Left ventricle myocardium superior (tissue), 1 donor: ENCODE data around the gene DHX36. TPM values are rescaled to one million over a fixed set of nuclear protein-coding genes. Genes with fewer than 3 reads are reported as not detected.

Source experiments
- ATAC-seq: fragments of 200-7000 bp; cut with Tn5 transposase; one replicate; pipeline ENCODE4 v1.9.1; 2020; ENCODE audit warnings: mild to moderate bottlenecking, moderate library complexity
- DNase-seq: peaks from one replicate; pipeline ENCODE4 v3.0.0-alpha.2; 2020
- intact Hi-C: fragments of 100-400 bp; cut with micrococcal nuclease; formaldehyde crosslinking; loops from one replicate; pipeline ENCODE4 v1.11.0; 2022
- long read RNA-seq: library from polyadenylated mRNA; unstranded; transcript quantifications from one replicate; pipeline ENCODE4 v2.0.0, GENCODE V29; 2021
- total RNA-seq: library from RNA; stranded (reverse); fragmentation: NEBNext Ultra II Directional; extraction: Animal tissue kit (Norgen Biotek cat#: 25700); gene quantifications from one replicate; pipeline ENCODE4 v1.2.1, GENCODE V29; 2021
- donor health status: DM: no; HTN: yes; CAD: no; lungs with severe emphysema.

Gene DHX36
- total RNA-seq, result 31.0 TPM
- long read RNA-seq, full-length matches to known transcripts, result 9 of 20 reads
- long read RNA-seq, partial matches to known transcripts, result 9 of 20 reads
- long read RNA-seq, other reads (novel, unspliced or antisense), result 2 of 20 reads

GRCh38 chr3:154323891-154324738 lies at the start of gene DHX36:
DHX36 (minus strand) TSS chr3:154324487; CDS start chr3:154324416, 71 bp downstream.
- ATAC-seq, result peak; percentile 99
- DNase-seq, result peak; percentile 92
- intact Hi-C loops, result no loop called here

DNA sequence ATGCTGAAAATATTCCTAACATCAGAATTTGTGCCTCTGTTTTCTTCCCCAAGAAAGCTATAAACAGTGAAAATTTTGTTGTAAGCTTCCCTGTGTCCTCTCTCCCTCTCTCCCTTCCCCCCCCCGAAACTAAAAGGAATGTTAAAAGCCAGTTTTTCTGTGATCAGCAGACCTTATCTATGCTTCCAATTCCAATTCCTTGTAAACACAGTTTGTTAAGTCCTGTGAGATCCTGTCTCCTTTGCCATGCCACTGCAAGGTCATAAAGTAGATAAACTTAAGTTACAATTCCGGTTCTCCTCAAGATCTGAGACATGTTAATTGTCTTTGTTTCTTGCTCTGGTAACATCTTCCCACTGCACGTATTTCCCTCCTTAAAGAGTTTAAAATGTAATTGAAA lies 42.9 kb upstream of the DHX36 start:
- intact Hi-C loops, result no loop called here
- no peak for DNase-seq
- no peak for ATAC-seq

DNA sequence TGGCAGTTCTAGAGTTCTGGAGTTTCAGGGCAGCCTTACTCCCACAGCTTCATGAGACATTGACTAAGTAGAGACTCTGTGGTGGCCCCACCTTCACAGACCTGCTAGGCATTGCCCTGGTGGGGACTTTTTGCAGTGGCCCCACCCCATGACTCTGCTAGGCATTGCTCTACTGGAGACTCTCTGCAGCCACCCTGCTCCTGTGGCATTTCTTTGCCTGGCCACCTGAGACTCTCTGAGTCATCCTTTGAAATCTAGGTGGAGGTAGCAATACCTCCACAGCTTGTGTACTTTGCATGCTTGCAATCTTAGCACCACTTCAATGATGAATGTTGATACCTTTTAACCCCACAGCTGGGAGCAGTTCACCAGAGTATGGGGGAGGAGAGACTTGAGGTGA lies 40.6 kb upstream of the DHX36 start:
- ATAC-seq, result no peak
- no peak for DNase-seq
- intact Hi-C loops, result no loop called here

- no peak for DNase-seq
- no peak for ATAC-seq
- intact Hi-C loops, result no loop called here
Observed at GRCh38 chr3:154361099-154361498, 36.8 kb upstream of the DHX36 start.

DNA sequence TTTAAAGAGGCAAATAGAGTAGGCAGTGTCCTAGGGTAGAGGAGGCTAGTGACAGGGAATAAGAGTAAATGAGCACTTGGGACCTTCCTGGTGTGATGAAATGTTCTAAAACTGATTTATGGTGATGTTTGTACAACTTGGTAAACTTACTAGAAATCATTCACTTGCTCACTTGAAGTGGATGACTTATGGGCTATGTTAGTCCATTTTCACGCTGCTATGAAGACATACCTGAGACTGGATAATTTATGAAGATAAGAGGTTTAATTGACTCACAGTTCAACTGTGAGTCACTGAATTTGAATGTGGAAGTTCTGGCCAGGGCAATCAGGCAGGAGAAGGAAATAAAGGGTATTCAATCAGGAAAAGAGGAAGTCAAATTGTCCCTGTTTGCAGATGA lies 31.7 kb upstream of the DHX36 start:
- intact Hi-C loops, result no loop called here
- ATAC-seq (no peak), DNase-seq (no peak)

DNA sequence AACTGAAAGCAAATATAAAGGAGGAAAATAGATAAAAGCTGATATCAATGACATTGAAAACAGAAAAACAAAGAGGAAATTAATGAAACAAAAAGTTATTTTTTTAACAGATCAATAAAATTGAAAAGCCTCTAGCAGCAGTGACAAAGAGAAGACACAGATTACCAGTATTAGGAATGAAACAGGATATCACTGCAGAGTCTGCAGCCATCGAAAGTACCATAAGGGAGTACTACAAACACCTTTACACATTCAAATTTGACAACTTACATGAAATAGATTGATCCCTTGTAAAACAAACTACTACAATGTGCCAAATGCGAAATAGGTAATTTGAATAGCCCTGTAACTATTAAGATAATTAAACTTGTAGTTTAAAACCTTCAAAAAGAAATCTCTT lies 24.9 kb upstream of the DHX36 start:
- intact Hi-C loops, result no loop called here
- no peak for DNase-seq
- ATAC-seq, result no peak

- ATAC-seq, result no peak
- intact Hi-C loops, result no loop called here
Observed at GRCh38 chr3:154345422-154346122, 21.3 kb upstream of the DHX36 start.

GRCh38 chr3:154338570-154338969 lies 14.3 kb upstream of the DHX36 start:
- intact Hi-C loops, result no loop called here

More at GRCh38 chr3:154345422-154346122, 21.3 kb upstream of the DHX36 start:
- no peak for DNase-seq

GRCh38 chr3:154338008-154338407 lies 13.7 kb upstream of the DHX36 start:
- no peak for ATAC-seq
- no peak for DNase-seq
- intact Hi-C loops, result no loop called here

More at GRCh38 chr3:154338570-154338969, 14.3 kb upstream of the DHX36 start:
- DNase-seq, result no peak
- ATAC-seq, result no peak

- DNase-seq (no peak), ATAC-seq (no peak)
- intact Hi-C loops, result loop anchor here (5.0 kb wide), 1 partner anchor 987 kb away; no protein-coding TSS in a partner anchor
Observed at GRCh38 chr3:154334973-154335420, 10.7 kb upstream of the DHX36 start.

- intact Hi-C loops, result no loop called here
- ATAC-seq (no peak), DNase-seq (no peak)
Observed at GRCh38 chr3:154327871-154328270, 3.6 kb upstream of the DHX36 start.

- intact Hi-C loops, result no loop called here
- ATAC-seq (no peak), DNase-seq (no peak)
Observed at GRCh38 chr3:154324919-154325318, 632 bp upstream of the DHX36 start.

DNA sequence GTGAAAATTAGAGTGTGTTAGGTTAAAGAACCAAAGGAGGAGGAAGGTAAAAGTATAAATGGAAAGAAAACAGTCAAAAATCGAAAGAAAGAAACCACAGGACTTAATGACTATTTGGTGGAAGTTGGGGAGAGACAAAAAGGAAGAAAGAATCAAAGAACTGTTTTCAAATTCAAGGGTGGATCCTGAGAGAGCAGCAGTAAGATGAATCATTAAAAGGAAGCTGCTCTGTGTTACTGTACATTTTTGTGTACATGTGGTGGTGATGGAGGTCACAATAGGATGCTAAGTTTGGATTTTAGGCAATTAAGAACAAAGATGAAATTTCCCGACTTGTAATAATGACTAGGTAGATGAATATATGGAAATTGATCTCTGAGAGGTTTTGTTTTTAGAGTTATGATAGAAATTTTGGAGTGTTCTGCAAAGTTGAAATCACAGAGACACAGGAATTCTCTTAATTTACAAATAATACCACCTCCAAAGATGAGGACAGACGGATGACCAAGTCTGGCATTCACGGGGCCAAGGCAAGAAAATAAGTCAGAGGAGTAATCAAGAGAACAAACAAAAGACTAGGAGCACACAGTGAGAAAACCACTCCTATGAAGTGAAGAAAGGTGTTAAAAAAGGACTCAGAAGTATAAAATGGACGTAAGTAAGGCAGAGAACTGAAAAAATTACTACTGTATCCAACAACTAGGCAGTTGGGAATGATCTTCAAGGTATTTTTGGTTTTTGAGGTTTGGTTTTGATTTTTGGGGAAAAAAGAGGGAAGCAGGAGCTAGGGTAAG lies 7.1 kb downstream of the DHX36 start:
- ATAC-seq, result no peak
- intact Hi-C loops, result no loop called here
- DNase-seq, result no peak

DNA sequence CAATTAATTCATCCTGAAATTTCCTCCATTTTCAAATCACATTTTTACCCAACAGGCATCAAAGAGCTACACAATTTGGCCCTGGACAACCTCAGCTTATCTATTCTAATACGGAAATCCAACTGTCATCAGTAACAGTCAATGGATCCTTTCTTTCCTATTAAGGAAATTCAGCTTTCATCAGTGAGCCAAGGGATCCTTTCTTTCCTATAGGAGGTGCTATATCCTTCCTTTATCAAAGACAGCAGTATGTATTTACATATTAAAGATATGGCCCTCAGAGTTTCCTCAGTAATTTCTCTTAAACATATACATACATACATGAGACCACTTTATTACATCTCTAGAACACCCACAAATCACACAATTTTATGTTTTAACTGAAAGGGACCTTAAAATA lies 10.1 kb downstream of the DHX36 start:
- intact Hi-C loops, result no loop called here

GRCh38 chr3:154310840-154311239 lies 13.4 kb downstream of the DHX36 start:
- DNase-seq, result no peak
- no peak for ATAC-seq
- intact Hi-C loops, result no loop called here

More for the DNA sequence above, 10.1 kb downstream of the DHX36 start:
- ATAC-seq (no peak), DNase-seq (no peak)

GRCh38 chr3:154307363-154307762 lies 16.9 kb downstream of the DHX36 start:
- DNase-seq, result no peak
- intact Hi-C loops, result no loop called here
- ATAC-seq, result no peak

DNA sequence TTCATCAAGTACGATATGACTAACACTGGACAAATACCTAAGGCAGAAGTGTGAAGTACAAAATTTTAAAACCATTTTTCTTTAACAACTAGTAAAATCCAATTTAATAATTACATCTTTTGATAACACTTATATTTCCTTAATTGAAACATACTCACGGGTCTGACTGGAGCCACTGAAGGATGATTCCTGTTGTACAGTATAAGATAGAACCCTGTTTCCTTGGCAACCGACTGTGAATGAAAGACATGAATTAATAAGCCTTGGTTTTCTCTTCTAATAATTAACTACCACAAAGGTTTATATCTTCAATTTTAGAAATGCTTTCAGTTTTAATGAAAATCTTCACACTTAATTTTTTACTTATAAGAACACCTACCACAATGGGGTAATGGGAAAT lies 19.4 kb downstream of the DHX36 start:
- no peak for DNase-seq
- no peak for ATAC-seq
- intact Hi-C loops, result no loop called here

DNA sequence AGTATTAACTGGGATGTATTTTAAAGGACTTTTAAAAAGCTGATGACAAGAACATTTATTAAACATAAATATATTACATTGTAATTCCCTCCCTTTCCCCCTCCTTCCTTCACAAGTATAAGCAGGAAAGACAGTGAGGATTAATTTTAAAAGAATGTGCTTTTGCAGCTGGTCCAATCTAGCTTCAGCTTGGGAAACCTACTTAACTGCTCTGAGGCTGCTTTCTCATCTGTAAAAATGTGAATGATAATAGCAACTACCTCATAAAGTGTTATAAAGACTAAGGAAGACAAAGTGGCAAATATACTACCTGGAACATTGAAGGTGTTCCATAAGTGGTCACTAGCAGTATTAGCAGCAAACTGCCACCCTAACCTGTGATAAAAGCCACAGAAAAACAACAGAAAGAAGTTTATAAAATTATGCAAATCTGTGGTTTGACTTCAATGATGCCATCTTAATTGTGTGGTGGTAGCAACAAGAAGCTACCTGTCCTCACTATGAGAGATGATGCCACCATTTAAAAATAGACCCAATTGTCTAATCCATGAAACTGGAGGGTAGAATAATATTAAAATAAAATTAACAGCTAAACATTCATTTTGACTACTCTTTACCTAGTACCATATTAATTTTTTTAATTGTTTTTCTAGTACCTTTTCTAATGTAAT lies 20.0 kb downstream of the DHX36 start:
- DNase-seq (no peak), ATAC-seq (no peak)
- intact Hi-C loops, result no loop called here

DNA sequence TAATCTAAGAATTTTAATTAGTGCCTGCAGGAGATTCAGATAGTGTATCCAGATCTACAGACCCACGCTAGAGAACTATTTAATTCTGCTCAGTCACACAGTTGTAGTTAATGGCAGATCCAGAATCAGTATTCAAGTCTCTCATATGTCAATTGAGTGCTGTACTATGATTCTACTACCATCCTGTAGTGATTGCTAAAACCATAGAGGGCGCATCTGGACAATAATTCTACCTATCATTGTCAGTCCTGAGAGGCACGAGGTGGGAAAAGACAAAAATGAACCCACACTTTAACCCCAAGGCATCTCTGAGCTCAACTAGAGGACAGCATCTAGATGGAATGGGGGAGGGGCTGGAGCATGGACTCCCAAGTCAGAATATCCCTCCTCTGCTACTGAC lies 22.7 kb downstream of the DHX36 start:
- DNase-seq (no peak), ATAC-seq (no peak)
- intact Hi-C loops, result no loop called here
